K562 (cell line): Measurements from ENCODE around the gene STMP1. TPM values are rescaled to one million over a fixed set of nuclear protein-coding genes. Genes with fewer than 3 reads are reported as not detected.

Experiments used
- COPS2 ChIP-seq: fragments of 450-650 bp; conservative IDR thresholded peaks from 2 replicates; pipeline ENCODE4 v1.6.1; 2016; ENCODE audit warnings: mild to moderate bottlenecking, moderate library complexity
- CREM ChIP-seq: IDR thresholded peaks from 2 replicates; pipeline ENCODE4 v1.6.1; 2014; ENCODE audit warnings: antibody characterized with exemption, low read depth
- CXXC5 ChIP-seq: fragments of 250-450 bp; sonication (Bioruptor Pico); IDR thresholded peaks from 2 replicates; pipeline ENCODE4 v1.8.0; 2022; ENCODE audit warnings: inconsistent platforms, mild to moderate bottlenecking, moderate library complexity
- DNMT1 ChIP-seq: fragments of 450-650 bp; IDR thresholded peaks from 2 replicates; pipeline ENCODE4 v1.6.1; 2016; ENCODE audit warnings: antibody characterized with exemption, mild to moderate bottlenecking
- FOXJ2 ChIP-seq: fragments of 200-800 bp; sonication (Bioruptor generic); IDR thresholded peaks from 2 replicates; pipeline ENCODE4 v1.6.1; 2016; ENCODE audit warnings: missing genetic modification characterization, missing compliant biosample characterization
- FOXM1 ChIP-seq, 2 experiments: fragments of 450-650 bp in 1 of 2; sonication (generic) in 1 of 2; formaldehyde crosslinking in 1 of 2; IDR thresholded peaks; 2 replicates each; pipeline versions ENCODE4 v1.6.1 to v1.9.0; 2017 to 2022; ENCODE audit warnings: low read depth in 2 of 2, mild to moderate bottlenecking in 2 of 2, missing genetic modification reagents in 1 of 2, moderate library complexity in 1 of 2
- GATA2 ChIP-seq: sonication (generic); formaldehyde crosslinking; IDR thresholded peaks from 2 replicates; pipeline ENCODE4 v1.4.0; 2020; ENCODE audit warnings: mild to moderate bottlenecking, missing genetic modification reagents
- HDGF ChIP-seq: fragments of 450-650 bp; IDR thresholded peaks from 2 replicates; pipeline ENCODE4 v1.6.1; 2016
- KLF10 ChIP-seq: fragments of 250-450 bp; sonication (Bioruptor Pico); IDR thresholded peaks from 2 replicates; pipeline ENCODE4 v1.6.1; 2021; ENCODE audit warnings: matching md5 sums
- KLF6 ChIP-seq: fragments of 250-450 bp; sonication (Bioruptor Pico); IDR thresholded peaks from 2 replicates; pipeline ENCODE4 v1.4.0; 2020; ENCODE audit warnings: mild to moderate bottlenecking, moderate library complexity, borderline replicate concordance
- MBD2 ChIP-seq: sonication (generic); IDR thresholded peaks from 2 replicates; pipeline ENCODE4 v1.6.1; 2016; ENCODE audit warnings: low read depth, borderline replicate concordance
- MCM2 ChIP-seq: fragments of 450-650 bp; IDR thresholded peaks from 2 replicates; pipeline ENCODE4 v1.6.1; 2017; ENCODE audit warnings: low read depth, mild to moderate bottlenecking
- NBN ChIP-seq: fragments of 450-650 bp; IDR thresholded peaks from 2 replicates; pipeline ENCODE4 v1.6.1; 2016; ENCODE audit warnings: low read depth, mild to moderate bottlenecking
- NFXL1 ChIP-seq: fragments of 450-650 bp; formaldehyde crosslinking; IDR thresholded peaks from 2 replicates; pipeline ENCODE4 v1.4.0; 2021; ENCODE audit warnings: mild to moderate bottlenecking
- NR2C2 ChIP-seq, 2 experiments: fragments of 200-800 bp in 1 of 2; sonication (Bioruptor generic) in 1 of 2; sonication (generic) in 1 of 2; formaldehyde crosslinking in 1 of 2; IDR thresholded peaks; 2 replicates each; pipeline versions ENCODE4 v1.6.1 to v1.8.0; 2016 to 2022; ENCODE audit warnings: mild to moderate bottlenecking in 1 of 2, missing compliant biosample characterization in 1 of 2, missing genetic modification characterization in 1 of 2, missing genetic modification reagents in 1 of 2
- POLR3G ChIP-seq: IDR thresholded peaks from 2 replicates; pipeline ENCODE4 v1.6.1; 2011; ENCODE audit not compliant: insufficient read length, insufficient replicate concordance; ENCODE audit errors: extremely low read depth
- RBFOX2 ChIP-seq: fragments of 200-400 bp; formaldehyde crosslinking; IDR thresholded peaks from 2 replicates; pipeline ENCODE4 v1.6.1; 2017; ENCODE audit warnings: low read depth, mild to moderate bottlenecking, low read length, moderate library complexity
- RNF2 ChIP-seq: sonication (generic); IDR thresholded peaks from 2 replicates; pipeline ENCODE4 v1.6.1; 2016
- SREBF2 ChIP-seq: sonication (generic); formaldehyde crosslinking; IDR thresholded peaks from 2 replicates; pipeline ENCODE4 v1.4.0; 2020; ENCODE audit warnings: mild to moderate bottlenecking, missing genetic modification reagents
- TEAD4 ChIP-seq, 2 experiments: sonication (generic) in 1 of 2; formaldehyde crosslinking in 1 of 2; IDR thresholded peaks; 2 replicates each; pipeline versions ENCODE4 v1.6.1 to v1.8.0; 2012 to 2022; ENCODE audit warnings: borderline replicate concordance in 1 of 2, inconsistent platforms in 1 of 2, low read length in 1 of 2, mild to moderate bottlenecking in 1 of 2, missing genetic modification reagents in 1 of 2
- XRCC4 ChIP-seq: IDR thresholded peaks from one replicate; pipeline ENCODE4 v1.6.1; 2011; ENCODE audit not compliant: insufficient read depth, insufficient read length; ENCODE audit errors: extremely low read depth
- YBX1 ChIP-seq: fragments of 450-650 bp; IDR thresholded peaks from 2 replicates; pipeline ENCODE4 v1.7.1; 2016; ENCODE audit warnings: mild to moderate bottlenecking
- ZNF282 ChIP-seq: sonication (generic); formaldehyde crosslinking; IDR thresholded peaks from 2 replicates; pipeline ENCODE4 v1.8.1; 2023; ENCODE audit warnings: missing genetic modification reagents
- polyA plus RNA-seq, 8 experiments: library from polyadenylated mRNA; depleted of rRNA in 4 of 8; stranded (reverse) in 5 of 8; unstranded in 3 of 8; fragments of >200 nt; fragmentation: Nextera tagmentation in 2 of 8; fragmentation: Illumina TruSeq in 1 of 8; extraction: Ambion mirVana in 2 of 8; extraction: Trizol in 1 of 8; gene quantifications; 2 replicates each; pipeline versions ENCODE4 v1.2.1 to v1.2.3, GENCODE V29; 2011 to 2014; ENCODE audit warnings: inconsistent platforms in 1 of 8, missing spikeins in 1 of 8
- total RNA-seq, 7 experiments: library from RNA; depleted of rRNA in 6 of 7; stranded (reverse); fragments of >200 nt in 6 of 7; fragmentation: Illumina TruSeq in 2 of 7; extraction: Trizol in 2 of 7; gene quantifications; 2 replicates each; pipeline versions ENCODE4 v1.2.1 to v1.2.3, GENCODE V29; 2011 to 2021; ENCODE audit warnings: low replicate concordance in 1 of 7
- TF ChIP-seq, protein P1 (sequence below): fragments of 450-650 bp; IDR thresholded peaks from 2 replicates; pipeline ENCODE4 v1.6.1; 2016
- TF ChIP-seq, protein P2 (sequence below): fragments of 450-650 bp; IDR thresholded peaks from 2 replicates; pipeline ENCODE4 v1.6.1; 2016; ENCODE audit warnings: antibody characterized with exemption
- TF ChIP-seq, protein P3 (sequence below): sonication (generic); formaldehyde crosslinking; IDR thresholded peaks from 2 replicates; pipeline ENCODE4 v1.8.0; 2022; ENCODE audit warnings: mild to moderate bottlenecking, low read depth, missing genetic modification reagents

Gene STMP1
- total and polyA plus RNA-seq, 9 of the 15 experiments (the other 6 are each of a cell fraction or from before 2014, with no cell fraction given): 10.6 to 249 (median 56.8) TPM

DNA sequence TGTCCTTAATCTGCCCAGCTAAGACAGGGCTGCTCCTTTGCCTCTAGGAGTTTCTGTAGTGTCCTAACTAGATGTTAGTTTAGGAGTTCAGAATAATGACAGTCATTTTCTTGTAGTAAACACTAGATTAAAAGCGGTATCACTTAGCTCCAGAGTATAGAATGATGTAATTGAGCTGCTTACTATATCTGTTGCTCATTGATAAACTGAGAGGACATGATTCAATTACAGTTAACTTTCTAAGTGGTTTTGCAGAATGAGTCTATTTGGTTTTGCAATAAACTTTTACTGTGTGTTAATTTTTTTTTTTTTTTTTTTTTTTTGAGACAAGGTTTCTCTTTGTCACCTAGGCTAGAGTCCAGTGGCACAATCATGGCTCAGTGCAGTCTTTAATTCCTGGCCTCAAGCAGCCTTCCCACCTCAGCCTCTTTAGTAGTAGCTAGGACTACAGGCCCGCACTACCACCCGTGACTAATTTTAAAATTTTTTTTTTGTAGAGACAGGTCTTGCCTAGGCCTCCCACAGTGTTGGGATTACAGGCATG lies 1.8 kb downstream of the STMP1 start (continued):
- TF ChIP-seq YBX1 (no peak), SREBF2 (no peak), POLR3G (no peak), COPS2 (no peak), GATA2 (peak; percentile 55), MBD2 (peak; percentile 43; the same call in 1 of the 2 replicates), MCM2 (no peak), RBFOX2 (0 out of 2 replicates have a peak, but pooled peaks have one; percentile 9), KLF10 (CRISPR knock-in tag) (no peak), FOXM1 (IDR thresholded peaks at IDR 0.05; ENCODE audit: low read depth) (peak; percentile 87), FOXM1 (CRISPR knock-in tag; IDR thresholded peaks at IDR 0.05; ENCODE audit: low read depth) (no peak), CREM (peak; percentile 77), NBN (peak; percentile 67), TEAD4 (IDR thresholded peaks at IDR 0.05; ENCODE audit: low read length) (peak; percentile 96), TEAD4 (CRISPR knock-in tag; IDR thresholded peaks at IDR 0.05; ENCODE audit: borderline replicate concordance) (no peak), NR2C2 (CRISPR knock-in tag; IDR thresholded peaks at IDR 0.05) (no peak), NR2C2 (tag; IDR thresholded peaks at IDR 0.05) (no peak), NFXL1 (CRISPR knock-in tag) (no peak), CXXC5 (CRISPR knock-in tag) (no peak), DNMT1 (no peak), FOXJ2 (tag) (no peak), HDGF (no peak), KLF6 (CRISPR knock-in tag) (no peak), ZNF282 (CRISPR knock-in tag) (no peak), RNF2 (peak; percentile 60; the same call in 1 of the 2 replicates), XRCC4 (no peak)
- TF ChIP-seq, protein P1, sequence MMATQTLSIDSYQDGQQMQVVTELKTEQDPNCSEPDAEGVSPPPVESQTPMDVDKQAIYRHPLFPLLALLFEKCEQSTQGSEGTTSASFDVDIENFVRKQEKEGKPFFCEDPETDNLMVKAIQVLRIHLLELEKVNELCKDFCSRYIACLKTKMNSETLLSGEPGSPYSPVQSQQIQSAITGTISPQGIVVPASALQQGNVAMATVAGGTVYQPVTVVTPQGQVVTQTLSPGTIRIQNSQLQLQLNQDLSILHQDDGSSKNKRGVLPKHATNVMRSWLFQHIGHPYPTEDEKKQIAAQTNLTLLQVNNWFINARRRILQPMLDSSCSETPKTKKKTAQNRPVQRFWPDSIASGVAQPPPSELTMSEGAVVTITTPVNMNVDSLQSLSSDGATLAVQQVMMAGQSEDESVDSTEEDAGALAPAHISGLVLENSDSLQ: peak; percentile 29; the same call in 1 of the 2 replicates
- TF ChIP-seq, protein P2, sequence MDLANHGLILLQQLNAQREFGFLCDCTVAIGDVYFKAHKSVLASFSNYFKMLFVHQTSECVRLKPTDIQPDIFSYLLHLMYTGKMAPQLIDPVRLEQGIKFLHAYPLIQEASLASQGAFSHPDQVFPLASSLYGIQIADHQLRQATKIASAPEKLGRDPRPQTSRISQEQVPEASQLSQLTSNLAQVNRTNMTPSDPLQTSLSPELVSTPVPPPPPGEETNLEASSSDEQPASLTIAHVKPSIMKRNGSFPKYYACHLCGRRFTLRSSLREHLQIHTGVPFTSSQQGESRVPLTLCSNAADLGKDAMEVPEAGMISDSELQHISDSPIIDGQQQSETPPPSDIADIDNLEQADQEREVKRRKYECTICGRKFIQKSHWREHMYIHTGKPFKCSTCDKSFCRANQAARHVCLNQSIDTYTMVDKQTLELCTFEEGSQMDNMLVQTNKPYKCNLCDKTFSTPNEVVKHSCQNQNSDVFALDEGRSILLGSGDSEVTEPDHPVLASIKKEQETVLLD: peak; percentile 39; the same call in 1 of the 2 replicates
- TF ChIP-seq, protein P3, sequence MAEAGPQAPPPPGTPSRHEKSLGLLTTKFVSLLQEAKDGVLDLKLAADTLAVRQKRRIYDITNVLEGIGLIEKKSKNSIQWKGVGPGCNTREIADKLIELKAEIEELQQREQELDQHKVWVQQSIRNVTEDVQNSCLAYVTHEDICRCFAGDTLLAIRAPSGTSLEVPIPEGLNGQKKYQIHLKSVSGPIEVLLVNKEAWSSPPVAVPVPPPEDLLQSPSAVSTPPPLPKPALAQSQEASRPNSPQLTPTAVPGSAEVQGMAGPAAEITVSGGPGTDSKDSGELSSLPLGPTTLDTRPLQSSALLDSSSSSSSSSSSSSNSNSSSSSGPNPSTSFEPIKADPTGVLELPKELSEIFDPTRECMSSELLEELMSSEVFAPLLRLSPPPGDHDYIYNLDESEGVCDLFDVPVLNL (CRISPR knock-in tag): no peak
